Activated CD4-positive, alpha-beta memory T cell treated with anti-CD3 and anti-CD28 coated beads for 36 hours (primary cell): ENCODE data around the gene KAT6B. TPM values are rescaled to one million over a fixed set of nuclear protein-coding genes. Genes with fewer than 3 reads are reported as not detected.

Experiments
- CTCF ChIA-PET: fragments of 350-600 bp; sonication (Branson Sonifier 250); formaldehyde crosslinking; loops from one replicate; lab custom pipeline; 2021; ENCODE audit warnings: antibody characterized with exemption, inconsistent platforms; lab: Charles Lee
- POLR2A ChIA-PET: fragments of 350-600 bp; sonication (Branson Sonifier 250); formaldehyde crosslinking; loops from one replicate; lab custom pipeline; 2021; ENCODE audit warnings: antibody characterized with exemption; lab: Charles Lee
- DNase-seq: peaks from one replicate; pipeline ENCODE4 v3.0.0-alpha.2; 2020
- H3K27ac Mint-ChIP-seq: one replicate; pipeline ENCODE4 v1.8.0; 2021; ENCODE audit warnings: mixed read lengths
- H3K27me3 Mint-ChIP-seq: one replicate; pipeline ENCODE4 v1.8.0; 2021; ENCODE audit warnings: mixed read lengths
- H3K36me3 Mint-ChIP-seq: one replicate; pipeline ENCODE4 v1.8.0; 2021; ENCODE audit warnings: mixed read lengths
- H3K4me1 Mint-ChIP-seq: one replicate; pipeline ENCODE4 v1.8.0; 2021; ENCODE audit warnings: low read depth, mixed read lengths
- H3K4me3 Mint-ChIP-seq: one replicate; pipeline ENCODE4 v1.8.0; 2021; ENCODE audit warnings: mild to moderate bottlenecking, mixed read lengths
- H3K9me3 Mint-ChIP-seq: one replicate; pipeline ENCODE4 v1.8.0; 2021; ENCODE audit warnings: mixed read lengths
- intact Hi-C: fragments of 100-400 bp; cut with micrococcal nuclease; formaldehyde crosslinking; loops from one replicate; pipeline ENCODE4 v1.15.1; 2023
- total RNA-seq, 2 experiments: library from RNA; stranded (reverse); gene quantifications; one replicate each; pipeline ENCODE4 v1.2.3, GENCODE V29; 2021

KAT6B gene
- total RNA-seq, 2 experiments from 2014 or later, result 17.4 to 20.5 TPM

GRCh38 chr10:75029420-75029819 is 203.0 kb downstream of the KAT6B start:
- Mint-ChIP-seq H3K9me3 (no peaks in the 10 kb centered on the region), H3K4me3 (no peak overlapping the region), H3K4me1 (peaks cover 17% of the 10 kb centered on the region), H3K27ac (no peak overlapping the region), H3K36me3 (peaks cover 31% of the 10 kb centered on the region), H3K27me3 (no peaks in the 10 kb centered on the region)
- ChIA-PET POLR2A (no interaction called here), CTCF (no interaction called here)
- DNase-seq, result no peak
- intact Hi-C loops, result no loop called here

- intact Hi-C loops, result no loop called here
- Mint-ChIP-seq H3K4me3 (no peak overlapping the region), H3K27me3 (no peaks in the 10 kb centered on the region), H3K27ac (no peak overlapping the region), H3K9me3 (no peaks in the 10 kb centered on the region), H3K36me3 (peaks cover 29% of the 10 kb centered on the region), H3K4me1 (peaks cover 21% of the 10 kb centered on the region)
- DNase-seq, result no peak
- ChIA-PET CTCF (no interaction called here), POLR2A (no interaction called here)
These were observed 203.5 kb downstream of the KAT6B start for GRCh38 chr10:75029857-75030256.

- CTCF ChIA-PET, result no interaction called here
These were observed 204.0 kb downstream of the KAT6B start for GRCh38 chr10:75030371-75030770.

GRCh38 chr10:75032119-75032518 is 205.7 kb downstream of the KAT6B start:
- no peak for DNase-seq
- intact Hi-C loops, result no loop called here
- no peak overlapping the region for H3K4me3 Mint-ChIP-seq
- H3K27ac Mint-ChIP-seq, result no peak overlapping the region
- no peaks in the 10 kb centered on the region for H3K27me3 Mint-ChIP-seq
- no peaks in the 10 kb centered on the region for H3K9me3 Mint-ChIP-seq
- ChIA-PET POLR2A (no interaction called here), CTCF (interaction anchor here (1.2 to 2.8 kb wide), 2 partner anchors 8 to 12 kb away, joined by 5 to 10 read pairs; no protein-coding TSS in a partner anchor)
- H3K36me3 Mint-ChIP-seq, result peaks cover 25% of the 10 kb centered on the region
- peaks cover 43% of the 10 kb centered on the region for H3K4me1 Mint-ChIP-seq

More at GRCh38 chr10:75030371-75030770, 204.0 kb downstream of the KAT6B start:
- Mint-ChIP-seq H3K4me1 (peaks cover 26% of the 10 kb centered on the region), H3K27me3 (no peaks in the 10 kb centered on the region), H3K4me3 (no peak overlapping the region), H3K36me3 (peaks cover 28% of the 10 kb centered on the region), H3K9me3 (no peaks in the 10 kb centered on the region), H3K27ac (no peak overlapping the region)
- POLR2A ChIA-PET, result no interaction called here
- intact Hi-C loops, result no loop called here
- DNase-seq, result no peak

GRCh38 chr10:75032813-75033212 is 206.4 kb downstream of the KAT6B start:
- Mint-ChIP-seq H3K36me3 (peaks cover 25% of the 10 kb centered on the region), H3K27me3 (no peaks in the 10 kb centered on the region), H3K4me3 (no peak overlapping the region), H3K27ac (peak overlapping the region; percentile 19), H3K9me3 (no peaks in the 10 kb centered on the region), H3K4me1 (peaks cover 49% of the 10 kb centered on the region)
- intact Hi-C loops, result no loop called here
- no peak for DNase-seq
- ChIA-PET CTCF (interaction anchor here (2.8 kb wide), 1 partner anchor 9 kb away, joined by 10 read pairs; no protein-coding TSS in a partner anchor), POLR2A (no interaction called here)

- Mint-ChIP-seq H3K36me3 (peaks cover 19% of the 10 kb centered on the region), H3K4me1 (peaks cover 55% of the 10 kb centered on the region), H3K4me3 (no peak overlapping the region), H3K27me3 (no peaks in the 10 kb centered on the region), H3K27ac (peak overlapping the region; percentile 86), H3K9me3 (no peaks in the 10 kb centered on the region)
- ChIA-PET POLR2A (interaction anchor here (1.1 to 1.5 kb wide), 2 partner anchors 10 to 78 kb away, joined by 4 to 6 read pairs; partner anchors contain the start of gene SAMD8), CTCF (interaction anchor here (0.7 to 2.8 kb wide), 5 partner anchors 9 to 77 kb away, joined by 3 to 10 read pairs (median 4); no protein-coding TSS in a partner anchor)
- no peak for DNase-seq
- intact Hi-C loops, result loop anchor here (1.0 kb wide), 1 partner anchor 9 kb away; no protein-coding TSS in a partner anchor
These were observed 207.2 kb downstream of the KAT6B start for GRCh38 chr10:75033399-75034130.

- Mint-ChIP-seq H3K27ac (peak overlapping the region; percentile 86), H3K27me3 (no peaks in the 10 kb centered on the region), H3K9me3 (no peaks in the 10 kb centered on the region), H3K36me3 (peaks cover 15% of the 10 kb centered on the region), H3K4me1 (peaks cover 55% of the 10 kb centered on the region), H3K4me3 (no peak overlapping the region)
- peak; percentile 79 for DNase-seq
- POLR2A ChIA-PET, result interaction anchor here (1.1 to 1.5 kb wide), 2 partner anchors 9 to 77 kb away, joined by 4 to 6 read pairs; partner anchors contain the start of gene SAMD8
- intact Hi-C loops, result loop anchor here (1.0 kb wide), 1 partner anchor 8 kb away; no protein-coding TSS in a partner anchor
- CTCF ChIA-PET, result interaction anchor here (1.0 to 2.8 kb wide), 5 partner anchors 9 to 12 kb away, joined by 3 to 10 read pairs (median 4); no protein-coding TSS in a partner anchor
These were observed 207.7 kb downstream of the KAT6B start for GRCh38 chr10:75034131-75034512.

GRCh38 chr10:75034714-75035258 is 208.4 kb downstream of the KAT6B start:
- intact Hi-C loops, result loop anchor here (1.0 kb wide), 1 partner anchor 8 kb away; no protein-coding TSS in a partner anchor
- Mint-ChIP-seq H3K4me1 (peaks cover 55% of the 10 kb centered on the region), H3K36me3 (peaks cover 12% of the 10 kb centered on the region), H3K4me3 (no peak overlapping the region), H3K27ac (peak overlapping the region; percentile 86), H3K9me3 (no peaks in the 10 kb centered on the region), H3K27me3 (no peaks in the 10 kb centered on the region)
- CTCF ChIA-PET, result interaction anchor here (1.0 to 2.8 kb wide), 5 partner anchors 9 to 201 kb away, joined by 3 to 10 read pairs (median 4); partner anchors contain the start of gene COMTD1
- DNase-seq, result no peak
- POLR2A ChIA-PET, result interaction anchor here (1.1 to 1.5 kb wide), 2 partner anchors 9 to 77 kb away, joined by 4 to 6 read pairs; partner anchors contain the start of gene SAMD8

- H3K27me3 Mint-ChIP-seq, result no peaks in the 10 kb centered on the region
- intact Hi-C loops, result no loop called here
- H3K4me3 Mint-ChIP-seq, result no peak overlapping the region
- H3K9me3 Mint-ChIP-seq, result no peaks in the 10 kb centered on the region
- ChIA-PET POLR2A (no interaction called here), CTCF (no interaction called here)
- peak; percentile 42 for DNase-seq
- no peaks in the 10 kb centered on the region for H3K36me3 Mint-ChIP-seq
- peaks cover 62% of the 10 kb centered on the region for H3K4me1 Mint-ChIP-seq
- H3K27ac Mint-ChIP-seq, result peak overlapping the region; percentile 61
These were observed 209.7 kb downstream of the KAT6B start for GRCh38 chr10:75035975-75036708.

GRCh38 chr10:75037171-75038153 is 211.1 kb downstream of the KAT6B start:
- DNase-seq, result no peak
- ChIA-PET POLR2A (no interaction called here), CTCF (interaction anchor here (1.0 kb wide), 1 partner anchor 18 kb away, joined by 3 read pairs; no protein-coding TSS in a partner anchor)
- peaks cover 73% of the 10 kb centered on the region for H3K4me1 Mint-ChIP-seq
- intact Hi-C loops, result no loop called here
- no peaks in the 10 kb centered on the region for H3K27me3 Mint-ChIP-seq
- H3K27ac Mint-ChIP-seq, result peak overlapping the region; percentile 61
- H3K36me3 Mint-ChIP-seq, result no peaks in the 10 kb centered on the region
- H3K4me3 Mint-ChIP-seq, result peak overlapping the region; percentile 7
- H3K9me3 Mint-ChIP-seq, result no peaks in the 10 kb centered on the region

GRCh38 chr10:75038335-75038734 is 211.9 kb downstream of the KAT6B start:
- DNase-seq, result no peak
- ChIA-PET CTCF (interaction anchor here (1.0 kb wide), 1 partner anchor 19 kb away, joined by 3 read pairs; no protein-coding TSS in a partner anchor), POLR2A (no interaction called here)
- no peaks in the 10 kb centered on the region for H3K9me3 Mint-ChIP-seq
- no peaks in the 10 kb centered on the region for H3K27me3 Mint-ChIP-seq
- no peak overlapping the region for H3K4me3 Mint-ChIP-seq
- H3K36me3 Mint-ChIP-seq, result no peaks in the 10 kb centered on the region
- peaks cover 74% of the 10 kb centered on the region for H3K4me1 Mint-ChIP-seq
- H3K27ac Mint-ChIP-seq, result peak overlapping the region; percentile 56
- intact Hi-C loops, result no loop called here
